Kidney epithelial cell (primary cell): ENCODE results near the gene RALGAPB. TPM values are rescaled to one million over a fixed set of nuclear protein-coding genes. Genes with fewer than 3 reads are reported as not detected.

Experiments used
- DNase-seq: peaks from one replicate; pipeline ENCODE4 v3.0.0-alpha.2; 2010; ENCODE audit warnings: low read depth
- H3K27me3 ChIP-seq: 2 replicates; pipeline ENCODE4 v1.6.0; 2011; ENCODE audit warnings: low read length; ENCODE audit not compliant: control insufficient read depth, insufficient read depth
- H3K36me3 ChIP-seq: 2 replicates; pipeline ENCODE4 v1.5.1; 2011; ENCODE audit warnings: low read length; ENCODE audit not compliant: control insufficient read depth, insufficient read depth
- H3K4me3 ChIP-seq: 2 replicates; pipeline ENCODE4 v1.5.1; 2011; ENCODE audit warnings: low read depth, mild to moderate bottlenecking, control low read depth, low read length
- CTCF ChIP-seq: IDR thresholded peaks from 2 replicates; pipeline ENCODE4 v1.5.1; 2011; ENCODE audit warnings: mild to moderate bottlenecking, moderate library complexity, low read length, control low read depth, inconsistent platforms; ENCODE audit not compliant: insufficient read depth, poor library complexity, severe bottlenecking
- total RNA-seq: library from RNA; depleted of rRNA; stranded (reverse); fragments of >200 nt; gene quantifications from 2 replicates; pipeline ENCODE4 v1.2.3, GENCODE V29; 2015

The RALGAPB gene
- 32.9 and 35.1 TPM in 2 replicates for total RNA-seq

- peak; percentile 92 for DNase-seq
- Histone ChIP-seq H3K4me3 (peak within 1 kb of the TSS; percentile 85), H3K36me3 (no peaks in the 10 kb centered on the region), H3K27me3 (no peaks in the 10 kb centered on the region)
- peak; percentile 52 for TF ChIP-seq CTCF
These were observed at the start of gene RALGAPB for GRCh38 chr20:38472513-38473366. Gene RALGAPB, plus strand, starts transcription at chr20:38472843. Its CDS starts 15,590 bp downstream, at chr20:38488433.

DNA sequence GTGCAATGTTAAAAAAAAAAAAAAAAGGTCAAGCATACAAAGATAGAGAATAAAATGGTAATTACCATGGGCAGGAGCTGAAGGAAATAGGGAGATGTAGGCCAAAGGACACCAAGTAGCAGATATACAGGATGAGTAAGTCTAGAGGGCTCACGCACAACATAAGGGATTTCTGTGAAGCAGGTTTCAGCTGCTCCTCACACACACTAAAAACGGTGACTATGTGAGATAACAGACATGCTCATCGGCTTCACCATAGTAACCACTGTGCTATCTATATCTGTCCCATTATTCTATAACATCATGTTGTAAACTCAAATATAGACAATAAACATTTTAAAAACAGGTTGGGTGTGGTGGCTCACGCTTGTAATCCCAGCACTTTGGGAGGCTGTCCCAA lies 49.1 kb upstream of the RALGAPB start:
- H3K27me3 ChIP-seq, result no peaks in the 10 kb centered on the region
- peaks cover 7% of the 10 kb centered on the region for H3K36me3 ChIP-seq
- no peak overlapping the region for H3K4me3 ChIP-seq
- no peak for TF ChIP-seq CTCF
- no peak for DNase-seq

- DNase-seq, result no peak
- TF ChIP-seq CTCF, result no peak
- Histone ChIP-seq H3K4me3 (no peak overlapping the region), H3K27me3 (no peaks in the 10 kb centered on the region), H3K36me3 (peaks cover 6% of the 10 kb centered on the region)
These were observed 48.2 kb upstream of the RALGAPB start for GRCh38 chr20:38424401-38424800.

DNA sequence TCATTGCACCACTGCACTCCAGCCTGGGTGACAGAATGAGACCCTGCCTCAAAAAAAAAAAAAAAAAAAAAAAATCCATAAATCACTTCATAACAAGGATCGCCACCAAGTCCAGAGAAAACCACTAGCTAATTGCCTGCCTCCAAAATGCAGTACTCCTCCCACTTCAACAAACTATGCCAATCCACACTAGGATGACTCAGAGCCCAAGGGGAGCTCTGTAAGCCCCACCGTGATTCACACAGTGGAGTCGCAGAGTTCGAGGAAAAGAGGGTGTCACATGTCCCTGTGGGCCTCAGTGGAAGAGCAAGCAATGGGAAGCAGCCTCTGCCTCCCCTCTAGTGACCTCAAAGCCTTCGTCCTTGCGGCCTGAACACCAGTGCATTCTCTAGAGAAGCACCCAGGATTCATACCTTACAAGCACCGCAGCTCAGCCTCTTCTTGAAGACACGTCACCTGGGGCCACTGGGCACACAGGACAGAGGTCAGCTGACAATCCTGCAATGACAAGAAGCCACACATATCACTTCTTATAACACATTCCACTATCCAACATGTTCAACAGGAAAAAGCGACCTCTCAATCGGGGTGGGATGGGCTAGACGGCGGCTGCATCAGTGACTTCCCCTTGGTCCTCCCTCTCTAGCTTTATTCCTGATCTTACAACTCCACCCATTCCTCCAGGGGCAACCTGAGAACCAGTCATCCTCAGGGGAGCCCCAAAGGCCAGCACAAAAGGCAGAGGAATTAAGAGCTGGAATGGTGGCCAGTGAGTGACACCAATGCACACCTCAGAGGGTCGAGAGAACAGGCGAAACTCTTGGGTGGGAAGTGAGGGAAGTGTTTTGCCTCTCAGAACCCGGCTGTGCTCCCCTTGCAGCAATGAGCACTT lies 46.4 kb upstream of the RALGAPB start:
- Histone ChIP-seq H3K4me3 (no peak overlapping the region), H3K27me3 (no peaks in the 10 kb centered on the region), H3K36me3 (no peaks in the 10 kb centered on the region)
- TF ChIP-seq CTCF, result no peak
- DNase-seq, result peak; percentile 65

DNA sequence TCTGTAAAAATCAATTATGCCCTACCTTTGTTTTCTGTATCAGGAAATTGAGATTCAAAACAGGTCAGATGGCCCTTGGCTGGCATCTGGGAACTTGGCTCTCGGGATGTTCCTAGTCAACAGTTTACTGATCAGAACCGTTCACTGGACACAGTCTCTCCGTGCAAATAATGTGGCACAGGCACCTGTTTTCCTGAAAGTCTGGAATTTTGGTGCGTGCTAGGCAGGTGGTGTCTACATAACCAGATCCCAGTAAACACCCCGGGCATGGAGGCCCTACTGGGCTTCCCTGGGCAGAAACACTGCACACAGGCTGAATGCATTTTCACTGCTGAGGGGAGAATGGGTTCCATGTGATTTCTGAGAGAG lies 45.0 kb upstream of the RALGAPB start:
- TF ChIP-seq CTCF, result no peak
- DNase-seq, result no peak
- no peaks in the 10 kb centered on the region for H3K27me3 ChIP-seq
- no peaks in the 10 kb centered on the region for H3K36me3 ChIP-seq
- H3K4me3 ChIP-seq, result no peak overlapping the region
